Nephron progenitor cell (in vitro differentiated cells): ENCODE data around the gene OMA1.

ENCODE experiments used
- DNase-seq: peaks from one replicate; pipeline ENCODE4 v3.0.0; 2021
- H3K27ac Mint-ChIP-seq: 2 replicates; pipeline ENCODE4 v1.8.0; 2021; ENCODE audit warnings: mild to moderate bottlenecking, moderate library complexity, mixed read lengths
- H3K27me3 Mint-ChIP-seq: 2 replicates; pipeline ENCODE4 v1.8.0; 2021; ENCODE audit warnings: mild to moderate bottlenecking, low read depth, mixed read lengths; ENCODE audit not compliant: poor library complexity
- H3K36me3 Mint-ChIP-seq: 2 replicates; pipeline ENCODE4 v1.8.0; 2021; ENCODE audit warnings: low read depth, mixed read lengths
- H3K4me1 Mint-ChIP-seq: 2 replicates; pipeline ENCODE4 v1.8.0; 2021; ENCODE audit warnings: mixed read lengths
- H3K4me3 Mint-ChIP-seq: 2 replicates; pipeline ENCODE4 v1.8.0; 2021; ENCODE audit warnings: mild to moderate bottlenecking, moderate library complexity, mixed read lengths
- H3K9me3 Mint-ChIP-seq: 2 replicates; pipeline ENCODE4 v1.8.0; 2021; ENCODE audit warnings: mild to moderate bottlenecking, moderate library complexity, mixed read lengths
- CTCF ChIP-seq: fragments of 200-600 bp; sonication (generic); IDR thresholded peaks from 2 replicates; pipeline ENCODE4 v1.5.0; 2021; ENCODE audit warnings: antibody characterized with exemption

The OMA1 gene

GRCh38 chr1:58546520-58547308, at the start of gene OMA1:
OMA1 (minus strand) TSS chr1:58546726; CDS start chr1:58539294, 7,432 bp downstream.
- H3K27ac Mint-ChIP-seq = peak within 1 kb of the TSS; percentile 98
- H3K9me3 Mint-ChIP-seq = no peaks in the 10 kb centered on the region
- peak; percentile 97 for DNase-seq
- peak within 1 kb of the TSS; percentile 93 for H3K4me3 Mint-ChIP-seq
- H3K36me3 Mint-ChIP-seq = no peaks in the 10 kb centered on the region
- H3K27me3 Mint-ChIP-seq = peaks cover 24% of the 10 kb centered on the region
- TF ChIP-seq CTCF = peak; percentile 89
- peaks cover 36% of the 10 kb centered on the region for H3K4me1 Mint-ChIP-seq

- no peak for TF ChIP-seq CTCF
- Mint-ChIP-seq H3K4me3 (no peak overlapping the region), H3K27ac (no peak overlapping the region), H3K36me3 (no peaks in the 10 kb centered on the region), H3K9me3 (peaks cover 4% of the 10 kb centered on the region), H3K27me3 (peaks cover 23% of the 10 kb centered on the region), H3K4me1 (peaks cover 36% of the 10 kb centered on the region)
- DNase-seq = no peak
Observed at GRCh38 chr1:58594546-58594945, 48.0 kb upstream of the OMA1 start.

- no peak for TF ChIP-seq CTCF
- H3K27me3 Mint-ChIP-seq = peaks cover 17% of the 10 kb centered on the region
- no peak overlapping the region for H3K27ac Mint-ChIP-seq
- no peak overlapping the region for H3K4me3 Mint-ChIP-seq
- no peaks in the 10 kb centered on the region for H3K9me3 Mint-ChIP-seq
- H3K36me3 Mint-ChIP-seq = no peaks in the 10 kb centered on the region
- peak; percentile 46 for DNase-seq
- peaks cover 36% of the 10 kb centered on the region for H3K4me1 Mint-ChIP-seq
Observed at GRCh38 chr1:58592522-58593134, 46.1 kb upstream of the OMA1 start.

- no peak for TF ChIP-seq CTCF
- DNase-seq = no peak
- Mint-ChIP-seq H3K36me3 (no peaks in the 10 kb centered on the region), H3K27ac (no peak overlapping the region), H3K27me3 (peaks cover 16% of the 10 kb centered on the region), H3K4me3 (no peak overlapping the region), H3K9me3 (no peaks in the 10 kb centered on the region), H3K4me1 (peaks cover 34% of the 10 kb centered on the region)
Observed at GRCh38 chr1:58591806-58592205, 45.3 kb upstream of the OMA1 start.

GRCh38 chr1:58590019-58590418, 43.5 kb upstream of the OMA1 start:
- peaks cover 28% of the 10 kb centered on the region for H3K4me1 Mint-ChIP-seq
- H3K27me3 Mint-ChIP-seq = peaks cover 22% of the 10 kb centered on the region
- TF ChIP-seq CTCF = no peak
- H3K4me3 Mint-ChIP-seq = no peak overlapping the region
- no peaks in the 10 kb centered on the region for H3K9me3 Mint-ChIP-seq
- H3K36me3 Mint-ChIP-seq = no peaks in the 10 kb centered on the region
- H3K27ac Mint-ChIP-seq = no peak overlapping the region
- no peak for DNase-seq
